ENCODE data around the gene CCNT2.

DNA sequence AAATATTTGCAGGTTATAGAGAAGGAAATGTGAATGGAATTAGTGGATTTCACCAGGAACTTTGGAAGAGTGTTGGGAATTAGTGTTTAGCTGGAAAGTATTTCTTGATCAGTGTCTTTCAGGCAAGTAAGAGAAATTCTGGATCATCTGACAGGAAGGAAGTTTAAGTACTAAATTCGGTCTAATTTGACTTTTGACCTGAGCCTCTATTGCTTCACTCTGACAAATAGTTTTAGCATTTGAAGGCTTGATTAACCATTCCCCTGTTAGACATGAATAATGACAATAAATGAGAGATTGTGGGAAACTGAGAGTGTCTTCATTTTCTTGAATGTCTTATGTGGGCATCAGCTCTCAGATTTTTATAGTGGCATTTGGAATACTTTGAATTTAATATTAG is 16.0 kb downstream of the CCNT2 start:
- TF ChIP-seq, protein P1, sequence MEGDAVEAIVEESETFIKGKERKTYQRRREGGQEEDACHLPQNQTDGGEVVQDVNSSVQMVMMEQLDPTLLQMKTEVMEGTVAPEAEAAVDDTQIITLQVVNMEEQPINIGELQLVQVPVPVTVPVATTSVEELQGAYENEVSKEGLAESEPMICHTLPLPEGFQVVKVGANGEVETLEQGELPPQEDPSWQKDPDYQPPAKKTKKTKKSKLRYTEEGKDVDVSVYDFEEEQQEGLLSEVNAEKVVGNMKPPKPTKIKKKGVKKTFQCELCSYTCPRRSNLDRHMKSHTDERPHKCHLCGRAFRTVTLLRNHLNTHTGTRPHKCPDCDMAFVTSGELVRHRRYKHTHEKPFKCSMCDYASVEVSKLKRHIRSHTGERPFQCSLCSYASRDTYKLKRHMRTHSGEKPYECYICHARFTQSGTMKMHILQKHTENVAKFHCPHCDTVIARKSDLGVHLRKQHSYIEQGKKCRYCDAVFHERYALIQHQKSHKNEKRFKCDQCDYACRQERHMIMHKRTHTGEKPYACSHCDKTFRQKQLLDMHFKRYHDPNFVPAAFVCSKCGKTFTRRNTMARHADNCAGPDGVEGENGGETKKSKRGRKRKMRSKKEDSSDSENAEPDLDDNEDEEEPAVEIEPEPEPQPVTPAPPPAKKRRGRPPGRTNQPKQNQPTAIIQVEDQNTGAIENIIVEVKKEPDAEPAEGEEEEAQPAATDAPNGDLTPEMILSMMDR (IDR thresholded peaks at IDR 0.05): no peak
- TF ChIP-seq, protein P2, sequence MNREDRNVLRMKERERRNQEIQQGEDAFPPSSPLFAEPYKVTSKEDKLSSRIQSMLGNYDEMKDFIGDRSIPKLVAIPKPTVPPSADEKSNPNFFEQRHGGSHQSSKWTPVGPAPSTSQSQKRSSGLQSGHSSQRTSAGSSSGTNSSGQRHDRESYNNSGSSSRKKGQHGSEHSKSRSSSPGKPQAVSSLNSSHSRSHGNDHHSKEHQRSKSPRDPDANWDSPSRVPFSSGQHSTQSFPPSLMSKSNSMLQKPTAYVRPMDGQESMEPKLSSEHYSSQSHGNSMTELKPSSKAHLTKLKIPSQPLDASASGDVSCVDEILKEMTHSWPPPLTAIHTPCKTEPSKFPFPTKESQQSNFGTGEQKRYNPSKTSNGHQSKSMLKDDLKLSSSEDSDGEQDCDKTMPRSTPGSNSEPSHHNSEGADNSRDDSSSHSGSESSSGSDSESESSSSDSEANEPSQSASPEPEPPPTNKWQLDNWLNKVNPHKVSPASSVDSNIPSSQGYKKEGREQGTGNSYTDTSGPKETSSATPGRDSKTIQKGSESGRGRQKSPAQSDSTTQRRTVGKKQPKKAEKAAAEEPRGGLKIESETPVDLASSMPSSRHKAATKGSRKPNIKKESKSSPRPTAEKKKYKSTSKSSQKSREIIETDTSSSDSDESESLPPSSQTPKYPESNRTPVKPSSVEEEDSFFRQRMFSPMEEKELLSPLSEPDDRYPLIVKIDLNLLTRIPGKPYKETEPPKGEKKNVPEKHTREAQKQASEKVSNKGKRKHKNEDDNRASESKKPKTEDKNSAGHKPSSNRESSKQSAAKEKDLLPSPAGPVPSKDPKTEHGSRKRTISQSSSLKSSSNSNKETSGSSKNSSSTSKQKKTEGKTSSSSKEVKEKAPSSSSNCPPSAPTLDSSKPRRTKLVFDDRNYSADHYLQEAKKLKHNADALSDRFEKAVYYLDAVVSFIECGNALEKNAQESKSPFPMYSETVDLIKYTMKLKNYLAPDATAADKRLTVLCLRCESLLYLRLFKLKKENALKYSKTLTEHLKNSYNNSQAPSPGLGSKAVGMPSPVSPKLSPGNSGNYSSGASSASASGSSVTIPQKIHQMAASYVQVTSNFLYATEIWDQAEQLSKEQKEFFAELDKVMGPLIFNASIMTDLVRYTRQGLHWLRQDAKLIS (CRISPR knock-in tag; IDR thresholded peaks at IDR 0.05; ENCODE audit: borderline replicate concordance): no peak
- TF ChIP-seq, protein P3, sequence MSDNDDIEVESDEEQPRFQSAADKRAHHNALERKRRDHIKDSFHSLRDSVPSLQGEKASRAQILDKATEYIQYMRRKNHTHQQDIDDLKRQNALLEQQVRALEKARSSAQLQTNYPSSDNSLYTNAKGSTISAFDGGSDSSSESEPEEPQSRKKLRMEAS (CRISPR knock-in tag; IDR thresholded peaks at IDR 0.05): no peak
- TF ChIP-seq ESRRA (CRISPR knock-in tag; IDR thresholded peaks at IDR 0.05; ENCODE audit: borderline replicate concordance) (no peak), GABPB1 (CRISPR knock-in tag; IDR thresholded peaks at IDR 0.05) (no peak), IRF2 (CRISPR knock-in tag; IDR thresholded peaks at IDR 0.05; ENCODE audit: borderline replicate concordance, low read depth) (no peak)
